HFFc6 (cell line): Measurements from ENCODE around the gene NDUFAF8. TPM values are rescaled to one million over a fixed set of nuclear protein-coding genes. Genes with fewer than 3 reads are reported as not detected.
"Not testable (repeated sequence)": the region's sequence is repeated elsewhere in the genome, so short reads cannot be mapped to it uniquely, and the experiment has no call there.

ENCODE experiments used
- DNase-seq: peaks from one replicate; pipeline ENCODE4 v3.0.0-alpha.2; 2018
- H3K27ac Mint-ChIP-seq: 2 replicates; pipeline ENCODE4 v1.8.0; 2020; ENCODE audit warnings: mild to moderate bottlenecking, mixed read lengths
- H3K27me3 Mint-ChIP-seq: 2 replicates; pipeline ENCODE4 v1.8.0; 2021; ENCODE audit warnings: mild to moderate bottlenecking, moderate library complexity, mixed read lengths; ENCODE audit not compliant: insufficient read depth
- H3K36me3 Mint-ChIP-seq: 2 replicates; pipeline ENCODE4 v1.8.0; 2021; ENCODE audit warnings: low read depth, mixed read lengths
- H3K4me1 Mint-ChIP-seq: 2 replicates; pipeline ENCODE4 v1.8.0; 2020; ENCODE audit warnings: low read depth, mixed read lengths
- H3K4me3 Mint-ChIP-seq: 2 replicates; pipeline ENCODE4 v1.8.0; 2020; ENCODE audit warnings: mild to moderate bottlenecking, moderate library complexity, mixed read lengths
- H3K9me3 Mint-ChIP-seq: 2 replicates; pipeline ENCODE4 v1.8.0; 2020; ENCODE audit warnings: mild to moderate bottlenecking, mixed read lengths
- CTCF ChIP-seq: fragments of 200-600 bp; sonication (generic); IDR thresholded peaks from 2 replicates; pipeline ENCODE4 v1.5.0; 2021; ENCODE audit warnings: antibody characterized with exemption, mild to moderate bottlenecking
- total RNA-seq, 6 experiments: library from RNA; stranded (reverse); fragmentation: NEBNext Ultra II Directional; extraction: Animal tissue kit (Norgen Biotek cat#: 25700); gene quantifications; 2 replicates in 1 of 6; 3 replicates in 5 of 6; pipeline ENCODE4 v1.2.3, GENCODE V29; 2021

NDUFAF8 gene
- total RNA-seq, 6 experiments from 2014 or later = 67.0 to 103 (median 87.9) TPM

GRCh38 chr17:81222620-81222905 lies 16.6 kb upstream of the NDUFAF8 start:
- peaks cover 2% of the 10 kb centered on the region; the same call in 1 of the 2 replicates for H3K36me3 Mint-ChIP-seq

GRCh38 chr17:81222906-81223761 lies 16.0 kb upstream of the NDUFAF8 start, which contains the start of gene CEP131:
TSS of gene CEP131 (minus strand) at chr17:81222965. CDS start at chr17:81220056, 2,909 bp downstream.
- H3K4me1 Mint-ChIP-seq = peaks cover 18% of the 10 kb centered on the region
- peak; percentile 98 for DNase-seq
- H3K27ac Mint-ChIP-seq = peak within 1 kb of the TSS; percentile 81
- H3K4me3 Mint-ChIP-seq = peak within 1 kb of the TSS; percentile 86
- TF ChIP-seq CTCF = no peak
- H3K27me3 Mint-ChIP-seq = no peaks in the 10 kb centered on the region
- H3K9me3 Mint-ChIP-seq = no peaks in the 10 kb centered on the region
- H3K36me3 Mint-ChIP-seq = peaks cover 7% of the 10 kb centered on the region; the same call in 1 of the 2 replicates

More at GRCh38 chr17:81222620-81222905, 16.6 kb upstream of the NDUFAF8 start:
- Mint-ChIP-seq H3K4me1 (peaks cover 18% of the 10 kb centered on the region), H3K27me3 (no peaks in the 10 kb centered on the region; the same call in 1 of the 2 replicates), H3K27ac (no peak overlapping the region), H3K9me3 (no peaks in the 10 kb centered on the region), H3K4me3 (peak overlapping the region; percentile 83; the same call in 1 of the 2 replicates)
- no peak for DNase-seq
- no peak for TF ChIP-seq CTCF

- Mint-ChIP-seq H3K36me3 (peaks cover 11% of the 10 kb centered on the region; the same call in 1 of the 2 replicates), H3K4me3 (peak overlapping the region; percentile 86), H3K27me3 (no peaks in the 10 kb centered on the region), H3K4me1 (peaks cover 18% of the 10 kb centered on the region), H3K9me3 (no peaks in the 10 kb centered on the region), H3K27ac (peak overlapping the region; percentile 81)
- no peak for DNase-seq
- TF ChIP-seq CTCF = no peak
Observed at GRCh38 chr17:81223762-81224130, 15.4 kb upstream of the NDUFAF8 start.

- not testable (repeated sequence) for H3K4me3 Mint-ChIP-seq, H3K27me3 Mint-ChIP-seq, DNase-seq, H3K4me1 Mint-ChIP-seq, H3K27ac Mint-ChIP-seq, H3K9me3 Mint-ChIP-seq
- H3K36me3 Mint-ChIP-seq = peaks cover 22% of the 10 kb centered on the region
Observed at GRCh38 chr17:81227630-81228029, 11.5 kb upstream of the NDUFAF8 start.

- no peaks in the 10 kb centered on the region for H3K9me3 Mint-ChIP-seq
- H3K4me3 Mint-ChIP-seq = no peak overlapping the region
- peaks cover 6% of the 10 kb centered on the region for H3K4me1 Mint-ChIP-seq
- no peak for DNase-seq
- H3K36me3 Mint-ChIP-seq = peaks cover 22% of the 10 kb centered on the region
- H3K27ac Mint-ChIP-seq = no peak overlapping the region
- TF ChIP-seq CTCF = no peak
- no peaks in the 10 kb centered on the region for H3K27me3 Mint-ChIP-seq
Observed at GRCh38 chr17:81228420-81228819, 10.7 kb upstream of the NDUFAF8 start.

GRCh38 chr17:81228834-81229665 lies 10.1 kb upstream of the NDUFAF8 start:
- Mint-ChIP-seq H3K36me3 (peaks cover 22% of the 10 kb centered on the region), H3K9me3 (no peaks in the 10 kb centered on the region), H3K27me3 (no peaks in the 10 kb centered on the region), H3K4me3 (no peak overlapping the region), H3K4me1 (no peaks in the 10 kb centered on the region; the same call in 1 of the 2 replicates), H3K27ac (no peak overlapping the region)
- TF ChIP-seq CTCF = no peak
- no peak for DNase-seq
